ENCODE data around the gene CRLF1.
A peak's percentile ranks its signal among the peaks of the same experiment; 100 is the strongest.

The CRLF1 gene

GRCh38 chr19:18571564-18572344 lies 34.8 kb downstream of the CRLF1 start, which contains the start of gene UBA52:
TSS of gene UBA52 (plus strand) at chr19:18571857. CDS start at chr19:18573301, 1,444 bp downstream.
- FAIRE-seq (peak; percentile 100), DNase-seq (ENCODE audit: insufficient read length, low spot score) (peak; percentile 95)
- TF ChIP-seq POU2F2 (IDR thresholded peaks at IDR 0.05; ENCODE audit: low read depth, low read length) (peak; percentile 78), POLR2A (IDR thresholded peaks at IDR 0.05; ENCODE audit: low read depth, low read length) (peak; percentile 87), SPI1 (IDR thresholded peaks at IDR 0.05; ENCODE audit: low read depth, low read length) (no peak), PAX5 (IDR thresholded peaks at IDR 0.05; ENCODE audit: insufficient read depth, low read length, severe bottlenecking) (no peak), POLR2AphosphoS5 (IDR thresholded peaks at IDR 0.05; ENCODE audit: low read depth, low read length) (peak; percentile 91), TAF1 (IDR thresholded peaks at IDR 0.05; ENCODE audit: low read depth, low read length) (peak; percentile 97)

- FAIRE-seq (no peak), DNase-seq (ENCODE audit: insufficient read length, low spot score) (no peak)
- TF ChIP-seq TAF1 (IDR thresholded peaks at IDR 0.05; ENCODE audit: low read depth, low read length) (no peak), PAX5 (IDR thresholded peaks at IDR 0.05; ENCODE audit: insufficient read depth, low read length, severe bottlenecking) (no peak)
Measured at GRCh38 chr19:18568367-18568766, 38.2 kb downstream of the CRLF1 start.

GRCh38 chr19:18566953-18567352 lies 39.6 kb downstream of the CRLF1 start:
- FAIRE-seq (no peak), DNase-seq (ENCODE audit: insufficient read length, low spot score) (no peak)
- TF ChIP-seq POLR2AphosphoS5 (IDR thresholded peaks at IDR 0.05; ENCODE audit: low read depth, low read length), result no peak
- no peak for TF ChIP-seq POLR2A (IDR thresholded peaks at IDR 0.05; ENCODE audit: low read depth, low read length)
- no peak for TF ChIP-seq PAX5 (IDR thresholded peaks at IDR 0.05; ENCODE audit: insufficient read depth, low read length, severe bottlenecking)
- no peak for TF ChIP-seq POU2F2 (IDR thresholded peaks at IDR 0.05; ENCODE audit: low read depth, low read length)
- no peak for TF ChIP-seq SPI1 (IDR thresholded peaks at IDR 0.05; ENCODE audit: low read depth, low read length)

GRCh38 chr19:18562086-18562485 lies 44.5 kb downstream of the CRLF1 start:
- DNase-seq (ENCODE audit: insufficient read length, low spot score) (no peak), FAIRE-seq (no peak)
- TF ChIP-seq PAX5 (IDR thresholded peaks at IDR 0.05; ENCODE audit: insufficient read depth, low read length, severe bottlenecking) (no peak), POLR2AphosphoS5 (IDR thresholded peaks at IDR 0.05; ENCODE audit: low read depth, low read length) (no peak), SPI1 (IDR thresholded peaks at IDR 0.05; ENCODE audit: low read depth, low read length) (no peak), POU2F2 (IDR thresholded peaks at IDR 0.05; ENCODE audit: low read depth, low read length) (no peak), POLR2A (IDR thresholded peaks at IDR 0.05; ENCODE audit: low read depth, low read length) (no peak), TAF1 (IDR thresholded peaks at IDR 0.05; ENCODE audit: low read depth, low read length) (no peak)

- no peak for FAIRE-seq
- TF ChIP-seq PAX5 (IDR thresholded peaks at IDR 0.05; ENCODE audit: insufficient read depth, low read length, severe bottlenecking), result no peak
- no peak for TF ChIP-seq POLR2AphosphoS5 (IDR thresholded peaks at IDR 0.05; ENCODE audit: low read depth, low read length)
- TF ChIP-seq SPI1 (IDR thresholded peaks at IDR 0.05; ENCODE audit: low read depth, low read length), result no peak
- TF ChIP-seq POU2F2 (IDR thresholded peaks at IDR 0.05; ENCODE audit: low read depth, low read length), result no peak
- TF ChIP-seq TAF1 (IDR thresholded peaks at IDR 0.05; ENCODE audit: low read depth, low read length), result no peak
- no peak for TF ChIP-seq POLR2A (IDR thresholded peaks at IDR 0.05; ENCODE audit: low read depth, low read length)
- DNase-seq (ENCODE audit: insufficient read length, low spot score), result no peak
Measured at GRCh38 chr19:18559685-18560084, 46.9 kb downstream of the CRLF1 start.

GRCh38 chr19:18558604-18559003 lies 48.0 kb downstream of the CRLF1 start:
- FAIRE-seq, result no peak
- TF ChIP-seq POLR2AphosphoS5 (IDR thresholded peaks at IDR 0.05; ENCODE audit: low read depth, low read length) (no peak), PAX5 (IDR thresholded peaks at IDR 0.05; ENCODE audit: insufficient read depth, low read length, severe bottlenecking) (no peak), SPI1 (IDR thresholded peaks at IDR 0.05; ENCODE audit: low read depth, low read length) (peak; percentile 30)
- no peak for DNase-seq (ENCODE audit: insufficient read length, low spot score)

- peak; percentile 48 for FAIRE-seq
- no peak for DNase-seq (ENCODE audit: insufficient read length, low spot score)
- TF ChIP-seq TAF1 (IDR thresholded peaks at IDR 0.05; ENCODE audit: low read depth, low read length) (no peak), POLR2AphosphoS5 (IDR thresholded peaks at IDR 0.05; ENCODE audit: low read depth, low read length) (no peak), SPI1 (IDR thresholded peaks at IDR 0.05; ENCODE audit: low read depth, low read length) (no peak), POLR2A (IDR thresholded peaks at IDR 0.05; ENCODE audit: low read depth, low read length) (no peak), PAX5 (IDR thresholded peaks at IDR 0.05; ENCODE audit: insufficient read depth, low read length, severe bottlenecking) (no peak), POU2F2 (IDR thresholded peaks at IDR 0.05; ENCODE audit: low read depth, low read length) (no peak)
Measured at GRCh38 chr19:18558202-18558555, 48.4 kb downstream of the CRLF1 start.

- no peak for TF ChIP-seq PAX5 (IDR thresholded peaks at IDR 0.05; ENCODE audit: insufficient read depth, low read length, severe bottlenecking)
- peak; percentile 94 for TF ChIP-seq POLR2A (IDR thresholded peaks at IDR 0.05; ENCODE audit: low read depth, low read length)
- TF ChIP-seq TAF1 (IDR thresholded peaks at IDR 0.05; ENCODE audit: low read depth, low read length), result peak; percentile 85
- TF ChIP-seq POLR2AphosphoS5 (IDR thresholded peaks at IDR 0.05; ENCODE audit: low read depth, low read length), result peak; percentile 97
- peak; percentile 33; the same call in 1 of the 2 replicates for TF ChIP-seq POU2F2 (IDR thresholded peaks at IDR 0.05; ENCODE audit: low read depth, low read length)
- no peak for TF ChIP-seq SPI1 (IDR thresholded peaks at IDR 0.05; ENCODE audit: low read depth, low read length)
- peak; percentile 98 for DNase-seq (ENCODE audit: insufficient read length, low spot score)
- peak; percentile 100 for FAIRE-seq
Measured at GRCh38 chr19:18557411-18558201, 49.0 kb downstream of the CRLF1 start, which contains the start of gene KXD1. TSS of gene KXD1 (plus strand) at chr19:18557870. CDS start at chr19:18562057, 4,187 bp downstream.

GRCh38 chr19:18551631-18552030 lies 55.0 kb downstream of the CRLF1 start:
- no peak for FAIRE-seq
- no peak for DNase-seq (ENCODE audit: insufficient read length, low spot score)
- no peak for TF ChIP-seq TAF1 (IDR thresholded peaks at IDR 0.05; ENCODE audit: low read depth, low read length)
- TF ChIP-seq PAX5 (IDR thresholded peaks at IDR 0.05; ENCODE audit: insufficient read depth, low read length, severe bottlenecking), result no peak
- TF ChIP-seq POU2F2 (IDR thresholded peaks at IDR 0.05; ENCODE audit: low read depth, low read length), result no peak
- no peak for TF ChIP-seq POLR2A (IDR thresholded peaks at IDR 0.05; ENCODE audit: low read depth, low read length)
- no peak for TF ChIP-seq SPI1 (IDR thresholded peaks at IDR 0.05; ENCODE audit: low read depth, low read length)
- TF ChIP-seq POLR2AphosphoS5 (IDR thresholded peaks at IDR 0.05; ENCODE audit: low read depth, low read length), result no peak

All from GM12891 (cell line).